DMS 273 (cell line): ENCODE data around the gene PARVA.
A peak's percentile ranks its signal among the peaks of the same experiment; 100 is the strongest.
"Not testable (repeated sequence)": the region's sequence is repeated elsewhere in the genome, so short reads cannot be mapped to it uniquely, and the experiment has no call there.

Source experiments
- DNase-seq: peaks from one replicate; lab custom pipeline; 2025; ENCODE audit not compliant: unreplicated experiment; lab: John Stamatoyannopoulos, UW

PARVA gene

GRCh38 chr11:12377106-12377823 lies at the start of gene PARVA:
PARVA (plus strand) TSS chr11:12377571; CDS start chr11:12377648, 77 bp downstream.
- peak; percentile 82 for DNase-seq

- DNase-seq = no peak
These were observed 48.2 kb upstream of the PARVA start for GRCh38 chr11:12329169-12329568.

DNA sequence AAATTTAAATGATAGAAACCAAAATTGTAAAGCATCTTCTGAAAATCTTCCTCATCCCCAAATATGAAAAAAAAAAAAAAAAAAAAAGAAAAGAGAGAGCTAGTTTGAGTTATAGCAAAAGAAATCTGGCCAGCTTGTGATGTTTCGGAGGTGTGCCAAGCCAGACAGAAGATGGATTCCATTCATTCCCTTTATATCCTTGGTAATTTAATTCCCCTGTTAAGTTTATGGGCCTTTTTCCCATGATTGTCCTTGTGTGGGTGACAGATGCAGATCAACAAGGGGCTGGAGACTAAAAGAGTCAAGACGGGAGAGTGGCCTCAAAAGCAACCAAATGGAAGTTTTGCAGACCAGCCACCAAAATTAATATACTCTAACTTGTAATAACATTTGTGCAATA lies 47.6 kb upstream of the PARVA start:
- DNase-seq = peak; percentile 45

DNA sequence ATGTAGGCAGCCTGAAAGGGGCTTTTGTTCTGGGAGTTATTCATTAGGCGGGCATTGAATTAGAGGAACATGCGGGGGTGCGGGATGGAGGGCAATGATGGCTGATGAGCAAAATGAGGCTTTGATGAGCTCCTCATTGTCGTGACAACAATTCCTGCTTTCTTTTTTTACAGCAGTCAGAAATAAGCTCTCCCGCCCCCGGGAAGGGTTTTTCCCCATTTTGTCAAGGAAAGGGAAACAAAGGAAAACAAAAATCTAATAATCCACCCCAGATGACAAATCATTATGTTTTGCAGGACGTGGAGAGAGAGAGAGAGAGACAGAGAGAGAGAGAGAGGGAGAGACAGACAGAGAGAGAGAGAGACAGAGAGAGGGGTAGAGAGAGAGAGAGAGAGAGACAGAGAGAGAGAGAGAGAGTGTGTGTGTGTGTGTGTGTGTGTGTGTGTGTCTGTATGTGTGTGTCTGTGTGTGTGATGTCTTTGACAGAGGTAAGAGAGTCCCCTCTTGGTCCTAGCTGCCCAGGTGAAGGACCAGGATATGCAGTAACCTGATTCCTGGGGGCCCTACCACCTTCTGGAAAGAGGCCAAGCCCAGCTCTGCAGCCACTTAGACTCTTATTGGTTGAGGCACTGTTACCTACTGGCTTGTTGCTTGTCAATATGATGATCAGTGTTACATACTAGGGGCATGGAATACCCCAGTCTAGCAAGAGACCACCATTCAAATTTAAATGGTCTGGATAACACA lies 46.7 kb upstream of the PARVA start:
- peak; percentile 46 for DNase-seq

DNA sequence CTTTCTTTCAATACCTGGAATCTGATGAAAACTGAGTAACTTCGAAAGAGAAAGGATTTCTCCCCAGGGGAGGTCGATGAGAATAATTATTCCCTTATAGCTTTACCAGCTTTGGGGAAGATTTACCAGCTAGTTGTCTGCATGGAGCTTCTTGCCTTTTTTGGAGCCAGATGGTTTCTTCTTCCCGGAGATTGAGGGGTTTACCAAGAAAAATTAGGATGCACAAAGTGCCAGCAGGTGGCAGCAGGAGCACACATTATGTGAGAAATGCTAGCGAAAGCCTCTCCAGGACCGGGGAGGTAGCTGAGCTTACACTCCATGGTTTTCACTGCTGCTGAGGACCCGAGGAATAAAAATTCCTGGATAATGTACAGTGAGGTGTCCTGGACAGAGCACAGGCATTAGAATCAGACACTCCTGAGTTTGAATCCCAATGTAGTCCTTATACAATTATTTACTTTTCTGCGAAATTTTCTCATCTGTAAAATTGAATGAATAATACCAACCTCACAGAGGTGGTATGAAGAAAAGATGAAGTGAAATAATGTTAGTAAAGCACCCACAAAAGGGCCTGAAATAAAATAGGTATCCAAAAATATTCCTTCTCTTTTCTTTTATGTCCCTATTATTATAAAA lies 46.0 kb upstream of the PARVA start:
- DNase-seq = peak; percentile 94

DNA sequence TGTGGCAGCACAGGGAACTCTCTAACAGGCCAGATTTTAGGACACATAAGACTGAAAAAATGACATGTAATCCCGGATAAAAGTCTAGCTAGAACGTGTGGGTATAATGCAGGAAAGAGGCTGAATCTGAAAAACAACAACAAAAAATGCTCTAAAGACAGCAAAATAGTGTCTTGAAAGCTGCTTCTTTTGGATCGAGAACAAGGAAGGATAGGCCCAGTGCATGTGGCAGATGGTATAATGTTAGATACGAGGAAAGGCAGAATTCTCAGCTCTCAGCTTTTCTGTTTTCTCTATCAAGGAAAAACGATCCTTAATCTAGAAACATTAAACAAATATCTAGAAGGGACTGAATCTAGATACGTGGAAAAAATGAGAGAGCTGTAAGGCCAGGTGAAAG lies 33.8 kb upstream of the PARVA start:
- DNase-seq = no peak

- DNase-seq = no peak
These were observed 23.8 kb upstream of the PARVA start for GRCh38 chr11:12353534-12353933.

DNA sequence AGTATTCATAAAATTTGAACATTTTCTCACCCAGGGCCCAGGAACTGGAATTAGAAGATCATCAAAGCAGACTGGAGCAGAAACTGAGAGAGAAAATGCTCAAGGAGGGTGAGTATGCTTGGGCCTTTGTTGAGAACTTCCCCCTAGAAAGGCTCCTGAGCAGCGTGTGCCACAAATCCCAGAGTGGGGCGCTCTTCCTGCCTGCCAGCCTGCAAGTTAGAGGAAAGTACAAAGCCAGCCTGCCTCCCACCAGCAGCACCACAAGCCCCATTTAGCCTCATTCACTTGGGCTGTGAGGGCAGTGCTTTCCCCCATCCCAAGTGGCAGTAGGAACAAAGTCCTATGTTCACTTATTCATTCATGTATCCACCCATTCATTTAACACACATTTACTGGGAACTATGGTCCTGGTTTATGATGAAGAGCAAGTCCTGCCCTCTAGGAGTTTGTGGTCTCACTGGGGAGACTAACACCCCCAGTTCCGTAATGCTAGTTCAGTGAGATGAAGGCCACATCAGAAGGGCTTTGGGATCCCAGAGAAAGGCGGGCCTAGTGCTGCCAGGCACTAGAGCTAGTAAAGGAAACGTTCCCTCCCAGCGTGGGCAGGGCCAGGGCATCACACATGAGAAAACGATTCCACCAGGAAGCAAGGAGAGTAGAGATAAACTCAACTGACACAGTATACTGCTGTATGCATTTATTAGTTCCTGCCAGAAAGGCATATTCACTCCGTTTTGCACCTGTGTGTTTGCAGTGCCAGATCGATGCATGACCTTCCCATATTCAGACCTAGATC lies 22.4 kb upstream of the PARVA start:
- DNase-seq = no peak

DNA sequence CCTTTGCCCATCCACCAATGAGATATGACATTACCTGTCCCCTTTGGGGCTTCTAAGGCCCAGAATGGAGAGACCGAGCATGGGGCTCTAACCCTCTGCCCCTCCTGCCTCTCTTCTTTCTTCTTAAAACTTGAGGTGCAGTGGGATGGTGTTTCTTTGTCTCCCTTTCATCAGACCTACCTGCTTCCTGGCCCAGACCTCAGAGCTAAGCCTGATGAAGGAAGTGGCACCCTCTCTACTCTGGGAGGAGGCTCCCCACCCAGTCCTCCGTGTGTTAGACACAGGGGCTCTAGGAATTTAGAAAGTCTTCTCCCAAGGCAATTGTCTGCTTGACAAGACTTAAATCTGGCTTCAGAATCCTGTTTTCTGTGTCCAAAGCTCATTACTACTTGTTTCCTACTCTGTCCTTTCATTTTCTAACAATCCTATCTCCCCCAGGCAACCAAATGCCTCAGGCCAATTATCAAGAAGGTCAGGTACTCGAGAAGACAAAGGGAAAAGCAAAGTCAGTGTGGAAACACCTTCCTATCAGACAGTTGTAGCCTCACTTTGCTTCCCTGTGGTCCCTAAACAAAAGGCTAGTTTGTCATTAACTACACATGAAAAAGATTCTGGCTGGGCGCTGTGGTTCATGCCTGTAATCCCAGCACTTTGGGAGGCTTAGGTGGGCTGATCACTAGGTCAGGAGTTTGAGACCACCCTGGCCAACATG lies 20.3 kb upstream of the PARVA start:
- no peak for DNase-seq

- DNase-seq = not testable (repeated sequence)
These were observed 19.7 kb upstream of the PARVA start for GRCh38 chr11:12357697-12358096.

DNA sequence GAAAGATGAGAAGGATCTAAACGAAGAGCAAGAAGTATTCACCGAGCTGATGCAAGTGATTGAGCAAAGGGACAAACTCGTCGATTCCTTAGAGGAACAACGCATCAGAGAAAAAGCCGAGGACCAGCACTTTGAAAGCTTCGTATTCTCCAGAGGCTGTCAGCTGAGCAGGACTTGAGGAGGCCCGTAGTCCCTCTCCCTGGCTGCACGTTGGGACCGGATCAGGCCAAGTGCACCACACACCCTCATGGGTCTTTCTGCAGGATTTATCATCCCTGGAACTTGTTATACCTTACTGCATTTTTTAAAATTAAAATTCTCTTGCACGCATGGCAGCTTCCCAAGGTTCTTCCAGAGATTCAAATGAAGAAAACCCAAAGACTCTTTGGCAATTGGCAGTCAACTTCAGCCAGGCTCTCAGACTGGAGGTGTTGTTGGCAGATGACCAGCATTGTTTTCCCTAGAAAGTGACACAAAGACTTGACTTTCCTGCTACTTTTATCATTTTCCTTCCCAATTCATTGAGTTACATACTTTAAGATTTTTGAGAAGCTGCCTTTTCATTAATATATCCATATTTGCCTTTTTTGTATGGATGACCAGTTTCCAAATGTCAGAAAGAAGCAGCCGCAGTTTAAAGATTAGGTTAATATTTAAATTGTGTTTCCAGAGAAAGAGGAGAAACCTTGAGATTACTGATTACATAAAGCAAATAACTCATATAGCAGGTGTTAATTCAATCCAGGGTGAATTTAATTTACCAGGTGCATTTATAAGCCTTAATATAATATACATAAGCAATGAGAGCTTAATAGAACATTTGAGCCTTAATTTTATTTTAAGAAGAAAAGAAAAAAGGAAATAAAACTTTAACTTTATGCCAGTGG lies 18.8 kb upstream of the PARVA start:
- DNase-seq = no peak

GRCh38 chr11:12359761-12360160 lies 17.6 kb upstream of the PARVA start:
- no peak for DNase-seq

DNA sequence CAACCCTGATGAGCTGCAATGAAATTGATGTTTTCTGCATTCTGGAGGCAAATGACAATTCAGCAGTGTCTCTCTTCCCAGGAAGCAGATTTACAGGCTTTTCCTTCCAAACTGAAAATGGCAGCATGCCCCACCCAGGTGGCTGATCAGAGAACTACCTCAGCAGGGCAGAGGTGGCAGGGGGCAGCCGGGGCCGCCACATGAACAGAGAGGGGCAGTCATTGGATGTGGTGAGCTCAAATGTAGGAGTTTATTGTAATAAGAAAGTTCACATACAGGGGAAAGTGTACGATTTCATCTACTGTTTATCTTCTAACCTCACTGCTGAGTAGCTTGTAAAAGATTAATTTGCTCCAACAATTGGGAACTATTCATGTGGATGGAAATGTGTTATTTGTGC lies 15.7 kb upstream of the PARVA start:
- DNase-seq = no peak

DNA sequence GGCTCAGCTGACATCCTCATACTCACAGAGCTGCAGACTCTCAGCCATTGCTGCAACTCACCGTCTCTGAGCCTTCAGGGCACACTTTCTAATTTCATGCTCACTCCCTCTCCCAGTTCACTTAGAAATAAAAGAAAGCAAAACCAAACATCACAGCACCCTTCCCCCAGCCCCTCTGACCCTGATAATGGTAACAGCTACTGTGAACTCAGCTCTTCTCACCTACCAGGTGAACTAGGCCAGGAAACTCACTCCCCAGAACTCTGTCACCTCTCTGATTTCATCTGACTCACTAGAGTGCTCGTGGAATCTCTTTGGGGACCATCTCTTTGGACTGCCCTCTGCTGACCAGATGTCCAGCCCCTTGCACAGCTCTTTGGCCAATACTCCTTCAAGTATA lies 14.5 kb upstream of the PARVA start:
- no peak for DNase-seq

- DNase-seq = no peak
These were observed 14.0 kb upstream of the PARVA start for GRCh38 chr11:12363373-12363772.

- DNase-seq = peak; percentile 12
These were observed 11.3 kb upstream of the PARVA start for GRCh38 chr11:12365965-12366575.

- DNase-seq = not testable (repeated sequence)
These were observed 10.3 kb upstream of the PARVA start for GRCh38 chr11:12367057-12367456.

GRCh38 chr11:12372111-12372510 lies 5.3 kb upstream of the PARVA start:
- DNase-seq = no peak

DNA sequence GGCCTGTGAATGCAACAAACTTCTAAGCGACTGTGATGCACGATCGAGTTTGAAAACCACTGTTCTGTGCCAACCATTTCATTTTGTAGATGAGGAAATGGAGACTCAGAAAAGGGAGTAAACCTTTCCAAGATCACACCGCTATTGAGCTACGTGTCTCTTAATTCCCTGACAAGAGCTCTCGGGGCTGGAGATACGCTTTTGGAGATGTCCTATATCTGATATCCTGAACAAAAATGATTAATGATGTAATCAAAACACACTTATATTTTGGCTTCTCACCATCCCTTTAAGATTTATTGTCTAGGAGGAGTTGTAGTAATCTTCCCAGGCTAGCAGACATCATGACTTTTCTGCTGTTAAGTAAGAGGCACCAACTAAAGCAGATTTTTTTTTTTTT lies 1.7 kb upstream of the PARVA start:
- DNase-seq = no peak
